Activated T-cell treated with anti-CD3 and anti-CD28 coated beads, Interleukin-2, amount 50 U/mL, for 48 hours (primary cell): ENCODE results near the gene PAPPA.

Source experiments
- DNase-seq, 2 experiments: peaks; one replicate each; pipeline ENCODE4 v3.0.0-alpha.2; 2020

Gene PAPPA

GRCh38 chr9:116393198-116393597 lies 239.6 kb downstream of the PAPPA start:
- DNase-seq: no peak

GRCh38 chr9:116394070-116394469 lies 240.5 kb downstream of the PAPPA start:
- no peak for DNase-seq

- no peak for DNase-seq
These were observed 241.5 kb downstream of the PAPPA start for GRCh38 chr9:116394894-116395698.

GRCh38 chr9:116395699-116396037 lies 242.1 kb downstream of the PAPPA start:
- DNase-seq: no peak

- DNase-seq: no peak
These were observed 249.6 kb downstream of the PAPPA start for GRCh38 chr9:116403171-116403570.

- no peak for DNase-seq
These were observed 250.6 kb downstream of the PAPPA start for GRCh38 chr9:116404228-116404627.

GRCh38 chr9:116405321-116405720 lies 251.7 kb downstream of the PAPPA start:
- no peak for DNase-seq

GRCh38 chr9:116406469-116406868 lies 252.9 kb downstream of the PAPPA start:
- no peak for DNase-seq

- no peak for DNase-seq
These were observed 255.5 kb downstream of the PAPPA start for GRCh38 chr9:116409129-116409528.

- DNase-seq: no peak
These were observed 256.0 kb downstream of the PAPPA start for GRCh38 chr9:116409638-116410037.

- no peak for DNase-seq
These were observed 257.9 kb downstream of the PAPPA start for GRCh38 chr9:116411506-116411905.

GRCh38 chr9:116414374-116414773 lies 260.8 kb downstream of the PAPPA start:
- DNase-seq: no peak

- DNase-seq: no peak
These were observed 262.8 kb downstream of the PAPPA start for GRCh38 chr9:116416421-116416820.

- DNase-seq: no peak
These were observed 263.9 kb downstream of the PAPPA start for GRCh38 chr9:116417464-116417863.

GRCh38 chr9:116419181-116419580 lies 265.6 kb downstream of the PAPPA start:
- DNase-seq: no peak

- DNase-seq: no peak
These were observed 267.5 kb downstream of the PAPPA start for GRCh38 chr9:116420993-116421538.

- DNase-seq: no peak
These were observed 268.8 kb downstream of the PAPPA start for GRCh38 chr9:116422119-116422979.

GRCh38 chr9:116423149-116423548 lies 269.6 kb downstream of the PAPPA start:
- no peak for DNase-seq

- DNase-seq: no peak
These were observed 271.7 kb downstream of the PAPPA start for GRCh38 chr9:116425244-116425643.

GRCh38 chr9:116430849-116431248 lies 277.3 kb downstream of the PAPPA start:
- no peak for DNase-seq

GRCh38 chr9:116432051-116432450 lies 278.5 kb downstream of the PAPPA start:
- no peak for DNase-seq

GRCh38 chr9:116434314-116434713 lies 280.7 kb downstream of the PAPPA start:
- DNase-seq: no peak

GRCh38 chr9:116435706-116436105 lies 282.1 kb downstream of the PAPPA start:
- no peak for DNase-seq

GRCh38 chr9:116436121-116436520 lies 282.5 kb downstream of the PAPPA start:
- DNase-seq: no peak
